ENCODE data around the gene MMP15.

GRCh38 chr16:57976331-57976796 lies 49.2 kb upstream of the MMP15 start:
- TF ChIP-seq CTCF (IDR thresholded peaks at IDR 0.05; ENCODE audit: low read length) (no peak), EZH2 (IDR thresholded peaks at IDR 0.05; ENCODE audit: borderline replicate concordance, low read length) (no peak)
